ENCODE results near the gene EDC3.

EDC3 gene

DNA sequence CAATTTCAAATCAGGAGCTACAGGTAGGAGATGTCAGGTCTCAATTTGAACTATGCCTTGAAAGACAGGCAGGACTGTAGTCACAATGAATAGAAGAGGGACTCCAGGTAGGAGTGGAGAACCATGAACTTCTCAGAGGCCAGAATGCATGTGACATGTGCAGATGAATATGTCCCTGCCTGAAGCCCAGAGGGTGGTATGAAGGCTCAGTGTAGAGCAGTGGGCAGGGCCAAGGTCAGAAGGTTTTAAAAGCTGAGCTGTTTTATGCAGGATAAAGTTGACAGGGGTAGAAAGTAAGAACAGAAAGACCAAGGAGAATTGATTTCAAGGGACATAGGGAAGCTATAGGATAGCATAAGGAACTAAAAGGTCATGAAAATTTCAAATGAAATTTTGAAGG, 49.3 kb downstream of the EDC3 start:
- no peak overlapping the region for H3K27ac ChIP-seq
- TF ChIP-seq ZFX (IDR thresholded peaks at IDR 0.05; ENCODE audit: borderline replicate concordance) (no peak), CTCF (IDR thresholded peaks at IDR 0.05) (no peak)

DNA sequence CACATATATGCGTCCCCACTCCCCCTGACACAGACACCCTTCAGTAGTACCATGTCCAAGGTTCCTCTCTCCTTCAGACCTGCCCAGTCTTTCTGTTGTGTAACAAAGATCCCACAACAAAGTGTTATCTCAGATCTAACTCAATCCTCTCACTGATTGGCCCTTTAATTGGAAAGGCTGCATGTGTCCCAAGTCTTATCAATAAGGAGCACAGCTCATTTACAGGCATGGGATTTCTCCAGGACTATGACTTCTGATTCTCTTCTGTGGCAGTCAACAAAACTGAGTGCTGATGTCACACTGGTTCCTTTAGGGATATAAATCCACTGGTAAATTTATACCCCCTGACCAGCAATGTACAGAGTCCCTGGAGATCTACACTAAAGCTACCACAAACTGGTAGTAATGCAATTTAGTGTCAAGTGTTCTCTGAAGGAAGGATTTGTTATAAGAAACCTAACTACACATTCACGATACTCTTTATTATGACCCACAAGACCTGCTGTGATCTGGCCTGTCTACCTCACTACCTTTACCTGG, 52.1 kb downstream of the EDC3 start:
- TF ChIP-seq ZFX (IDR thresholded peaks at IDR 0.05; ENCODE audit: borderline replicate concordance), result no peak
- no peak for TF ChIP-seq CTCF (IDR thresholded peaks at IDR 0.05)
- H3K27ac ChIP-seq, result peak overlapping the region; percentile 100

- peak overlapping the region; percentile 100 for H3K27ac ChIP-seq
Observed at GRCh38 chr15:74642734-74643664, 52.8 kb downstream of the EDC3 start.

GRCh38 chr15:74642348-74642733, 53.5 kb downstream of the EDC3 start:
- TF ChIP-seq ZFX (IDR thresholded peaks at IDR 0.05; ENCODE audit: borderline replicate concordance), result no peak
- no peak for TF ChIP-seq CTCF (IDR thresholded peaks at IDR 0.05)
- H3K27ac ChIP-seq, result peak overlapping the region; percentile 100

More at GRCh38 chr15:74642734-74643664, 52.8 kb downstream of the EDC3 start:
- TF ChIP-seq CTCF (IDR thresholded peaks at IDR 0.05), result no peak; the same call in 1 of the 2 replicates
- no peak for TF ChIP-seq ZFX (IDR thresholded peaks at IDR 0.05; ENCODE audit: borderline replicate concordance)

DNA sequence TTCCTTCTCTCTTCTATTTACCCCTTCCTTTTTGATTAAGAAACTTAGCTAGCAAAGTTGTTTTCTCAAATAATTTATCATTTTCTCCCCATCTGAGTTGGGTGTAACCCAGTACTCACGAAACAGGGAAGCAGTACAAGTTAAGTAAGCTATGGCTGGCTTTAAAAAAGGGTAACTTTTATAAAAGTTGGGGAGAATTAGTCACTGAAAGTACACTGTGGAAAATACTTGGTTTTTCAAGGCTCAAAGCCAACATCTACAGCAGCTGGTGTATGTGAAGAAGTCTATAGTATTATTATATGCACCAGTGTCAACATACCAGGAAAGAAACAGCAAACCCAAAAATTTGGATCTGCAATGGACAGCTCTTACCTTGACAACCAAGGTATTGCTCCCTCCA, 54.7 kb downstream of the EDC3 start:
- peak overlapping the region; percentile 100 for H3K27ac ChIP-seq
- TF ChIP-seq CTCF (IDR thresholded peaks at IDR 0.05) (no peak), ZFX (IDR thresholded peaks at IDR 0.05; ENCODE audit: borderline replicate concordance) (no peak)

DNA sequence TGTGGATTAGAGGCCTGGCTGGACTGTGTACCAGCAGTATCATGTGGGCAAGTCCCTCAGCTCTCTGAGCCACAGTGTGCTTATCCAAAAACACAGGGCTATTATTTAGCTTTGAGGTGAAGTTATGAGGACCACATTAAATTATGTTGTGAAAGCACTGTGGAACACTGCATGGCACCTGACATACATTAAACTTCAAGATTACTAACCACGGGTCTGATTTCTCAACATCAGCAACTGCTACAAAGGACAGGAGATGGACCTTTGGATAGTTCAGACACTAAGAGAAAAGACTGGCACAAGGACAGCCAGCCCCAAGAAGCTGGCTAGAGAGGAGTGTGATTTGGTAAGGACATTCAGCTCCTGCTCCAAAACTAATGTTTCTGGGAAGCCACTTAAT, 58.8 kb downstream of the EDC3 start:
- H3K27ac ChIP-seq, result peak overlapping the region; percentile 43
- TF ChIP-seq ZFX (IDR thresholded peaks at IDR 0.05; ENCODE audit: borderline replicate concordance) (no peak), CTCF (IDR thresholded peaks at IDR 0.05) (no peak)

- peak overlapping the region; percentile 43 for H3K27ac ChIP-seq
- TF ChIP-seq ZFX (IDR thresholded peaks at IDR 0.05; ENCODE audit: borderline replicate concordance) (no peak), CTCF (IDR thresholded peaks at IDR 0.05) (peak; percentile 85)
Observed at GRCh38 chr15:74635228-74635627, 60.6 kb downstream of the EDC3 start.

Data from 22Rv1 (cell line).